ENCODE measurements around the gene RNF141. TPM values are rescaled to one million over a fixed set of nuclear protein-coding genes. Genes with fewer than 3 reads are reported as not detected.

Gene RNF141
- total RNA-seq, 3 donors from 2014 or later = 16.3 to 20.7 (median 18.4) TPM

DNA sequence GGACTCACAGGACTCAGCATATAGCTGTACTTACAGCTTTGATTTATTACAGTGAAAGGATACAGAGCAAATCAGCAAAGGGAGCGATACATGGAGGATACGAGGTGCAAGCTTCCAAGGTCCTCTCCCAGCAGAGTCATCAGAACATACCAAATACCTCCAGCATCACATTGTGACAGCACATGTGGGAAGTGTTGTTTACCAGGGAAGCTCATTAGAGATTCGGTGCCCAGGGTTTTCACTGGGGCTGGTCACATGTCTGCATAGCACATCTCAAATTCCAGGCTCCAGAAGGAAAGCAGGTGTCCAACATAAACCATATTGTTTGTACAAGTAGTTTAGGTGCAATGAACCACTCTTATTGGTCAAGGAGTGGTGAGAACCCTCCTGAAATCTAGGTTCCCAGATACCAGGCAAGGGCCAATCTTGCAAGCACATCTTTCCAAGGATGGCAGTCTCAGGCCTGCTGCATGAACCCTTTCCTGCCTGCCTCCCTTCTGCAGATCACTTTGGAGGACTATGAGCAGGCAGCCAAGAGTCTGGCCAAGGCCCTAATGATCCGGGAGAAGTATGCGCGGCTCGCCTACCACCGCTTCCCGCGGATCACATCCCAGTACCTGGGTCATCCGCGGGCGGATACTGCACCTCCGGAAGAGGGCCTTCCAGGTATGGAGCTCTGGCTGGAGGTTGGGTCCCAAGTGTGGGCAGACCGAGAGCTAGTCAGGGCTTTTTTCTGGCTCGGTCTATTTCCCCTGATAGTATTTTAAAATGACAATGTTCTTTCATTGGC is 59.2 kb downstream of the RNF141 start:
- Mint-ChIP-seq H3K4me1 (ENCODE audit: low read depth) (no peaks in the 10 kb centered on the region), H3K9me3 (no peaks in the 10 kb centered on the region), H3K36me3 (ENCODE audit: insufficient read depth) (peaks cover 23% of the 10 kb centered on the region), H3K27me3 (ENCODE audit: low read depth) (no peaks in the 10 kb centered on the region), H3K4me3 (no peak overlapping the region)
- no peak for DNase-seq
- ATAC-seq = no peak

DNA sequence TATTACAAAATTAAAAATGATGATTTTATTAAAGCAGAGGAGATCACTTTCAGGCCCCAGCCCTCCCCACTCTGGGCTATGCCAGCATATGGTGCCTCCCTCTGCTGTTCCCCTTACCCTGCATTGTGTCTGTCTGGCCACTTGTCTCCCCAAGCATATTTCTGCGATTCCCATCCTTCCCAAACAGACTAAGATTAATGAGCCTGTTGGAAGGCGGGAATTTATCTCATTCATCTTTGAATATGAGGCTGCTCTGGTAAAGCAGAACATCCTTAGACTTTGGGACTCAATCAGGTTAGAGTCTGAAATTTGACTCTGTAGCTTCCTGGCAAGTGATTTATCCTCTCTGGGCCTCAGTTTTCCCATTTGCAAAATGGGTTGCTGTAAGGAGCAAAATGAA is 60.2 kb downstream of the RNF141 start:
- Mint-ChIP-seq H3K36me3 (ENCODE audit: insufficient read depth) (peaks cover 28% of the 10 kb centered on the region), H3K9me3 (no peaks in the 10 kb centered on the region), H3K27me3 (ENCODE audit: low read depth) (no peaks in the 10 kb centered on the region), H3K4me3 (no peak overlapping the region), H3K4me1 (ENCODE audit: low read depth) (no peaks in the 10 kb centered on the region)
- no peak for ATAC-seq
- no peak for DNase-seq

DNA sequence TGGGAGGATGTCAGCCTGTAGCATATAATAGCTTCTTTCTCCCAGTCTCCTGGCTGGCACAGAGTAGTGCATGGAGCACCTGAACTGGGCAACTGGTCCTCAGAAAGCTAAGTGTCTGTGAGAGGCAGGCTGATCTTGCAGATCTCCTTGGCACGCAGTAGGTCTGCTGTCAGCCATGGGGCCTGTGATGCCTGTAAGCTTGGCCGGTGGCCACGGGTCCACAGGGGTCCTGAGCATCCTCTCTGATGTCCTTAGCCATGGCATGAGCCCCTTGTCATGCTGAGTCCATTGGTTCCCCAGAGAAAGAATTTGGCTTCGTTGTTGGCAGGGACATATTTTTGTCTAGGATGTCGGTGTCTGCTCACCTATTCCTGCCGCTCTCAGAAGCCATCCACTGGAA is 61.0 kb downstream of the RNF141 start:
- Mint-ChIP-seq H3K36me3 (ENCODE audit: insufficient read depth) (peaks cover 28% of the 10 kb centered on the region), H3K9me3 (no peaks in the 10 kb centered on the region), H3K4me3 (no peak overlapping the region), H3K4me1 (ENCODE audit: low read depth) (no peaks in the 10 kb centered on the region), H3K27me3 (ENCODE audit: low read depth) (no peaks in the 10 kb centered on the region)
- no peak for ATAC-seq
- no peak for DNase-seq

DNA sequence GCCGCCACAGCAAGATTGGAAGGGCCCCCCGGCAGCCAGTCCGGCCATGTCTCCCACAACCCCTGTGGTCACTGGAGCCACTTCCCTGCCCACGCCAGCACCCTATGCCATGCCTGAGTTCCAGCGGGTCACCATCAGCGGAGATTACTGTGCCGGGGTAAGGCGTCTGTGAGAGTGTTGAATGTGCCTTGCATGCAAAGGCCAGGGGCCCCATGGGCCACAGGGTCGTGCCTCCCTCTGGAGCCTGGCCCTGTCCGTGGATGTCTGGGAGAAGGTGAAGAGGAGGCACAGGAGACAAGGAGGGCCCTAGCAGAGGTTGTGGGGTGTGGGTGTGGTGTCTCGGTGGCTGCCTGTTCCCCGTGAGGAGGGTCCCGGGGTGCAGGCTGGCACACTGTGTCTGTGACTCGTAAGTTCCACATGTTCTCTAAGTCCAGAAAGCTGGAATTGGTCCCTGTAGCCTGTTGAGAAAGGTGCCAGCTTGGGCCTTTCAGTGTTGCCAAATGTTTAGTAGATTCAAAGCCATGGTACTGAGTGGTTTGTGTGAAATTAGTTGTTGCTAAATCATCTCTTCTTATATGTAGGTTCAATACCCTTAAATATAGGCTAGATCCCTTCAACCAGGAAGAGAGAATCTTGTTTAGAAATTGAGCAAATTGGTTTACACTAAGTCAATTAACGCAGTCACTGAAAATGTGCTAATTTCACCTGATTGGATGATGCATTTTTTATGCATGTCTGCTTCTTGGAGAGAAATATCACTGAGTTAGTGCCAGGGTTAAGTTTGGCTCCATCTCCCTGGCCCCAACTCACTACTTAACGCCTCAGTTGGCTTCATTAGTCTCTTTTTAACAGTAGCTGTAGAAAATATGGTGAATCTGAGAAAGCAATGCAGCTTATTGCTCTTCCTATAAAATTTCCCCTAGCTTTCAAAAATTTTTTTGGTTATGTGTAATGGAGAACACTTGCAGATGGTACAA is 62.1 kb downstream of the RNF141 start:
- no peak for ATAC-seq
- DNase-seq = no peak
- Mint-ChIP-seq H3K4me1 (ENCODE audit: low read depth) (peaks cover 1% of the 10 kb centered on the region), H3K36me3 (ENCODE audit: insufficient read depth) (peaks cover 22% of the 10 kb centered on the region), H3K9me3 (no peaks in the 10 kb centered on the region), H3K27me3 (ENCODE audit: low read depth) (no peaks in the 10 kb centered on the region), H3K4me3 (no peak overlapping the region)

DNA sequence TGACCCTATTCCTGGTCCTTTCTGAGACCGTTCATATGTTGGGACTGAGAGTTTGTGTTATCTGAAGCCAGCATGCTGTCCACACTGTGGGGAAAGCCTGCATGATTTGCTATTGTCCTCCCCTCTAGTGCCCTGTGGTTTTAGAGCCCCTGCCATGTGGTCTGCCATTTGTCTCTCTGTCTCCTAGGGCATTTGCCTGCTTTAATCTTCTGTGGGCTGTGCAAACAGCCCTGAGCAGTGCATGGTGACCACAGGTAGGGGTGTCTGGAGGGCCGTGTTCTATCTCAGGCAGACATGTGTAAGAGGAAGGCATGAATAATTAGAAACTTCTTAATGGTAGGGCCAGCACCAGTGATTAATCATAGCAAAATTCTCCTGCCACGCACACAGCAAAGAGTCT is 62.9 kb downstream of the RNF141 start:
- Mint-ChIP-seq H3K9me3 (no peaks in the 10 kb centered on the region), H3K27me3 (ENCODE audit: low read depth) (no peaks in the 10 kb centered on the region), H3K4me3 (no peak overlapping the region), H3K4me1 (ENCODE audit: low read depth) (peaks cover 4% of the 10 kb centered on the region), H3K36me3 (ENCODE audit: insufficient read depth) (peaks cover 25% of the 10 kb centered on the region)
- DNase-seq (no peak), ATAC-seq (no peak)

DNA sequence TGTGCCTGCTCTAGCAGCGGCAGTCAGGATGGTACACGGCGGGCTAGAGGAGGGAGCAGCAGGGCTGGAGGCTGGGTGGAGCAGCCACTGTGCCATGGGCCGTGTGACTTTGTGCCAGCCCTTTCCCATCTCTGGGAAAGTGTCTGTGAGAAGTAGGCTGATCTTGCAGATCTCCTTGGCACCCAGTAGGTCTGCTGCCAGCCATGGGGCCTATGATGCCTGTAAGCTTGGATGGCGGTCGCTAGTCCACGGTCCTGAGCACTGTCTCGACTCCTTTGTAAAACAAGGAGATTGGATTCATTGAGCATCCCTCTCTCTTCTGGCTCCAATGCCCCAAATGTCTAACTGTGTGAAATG is 63.3 kb downstream of the RNF141 start:
- DNase-seq (no peak), ATAC-seq (no peak)
- H3K4me3 Mint-ChIP-seq = no peak overlapping the region
- H3K27me3 Mint-ChIP-seq (ENCODE audit: low read depth) = no peaks in the 10 kb centered on the region
- H3K36me3 Mint-ChIP-seq (ENCODE audit: insufficient read depth) = peaks cover 22% of the 10 kb centered on the region
- H3K9me3 Mint-ChIP-seq = no peaks in the 10 kb centered on the region
- H3K4me1 Mint-ChIP-seq (ENCODE audit: low read depth) = peaks cover 4% of the 10 kb centered on the region

DNA sequence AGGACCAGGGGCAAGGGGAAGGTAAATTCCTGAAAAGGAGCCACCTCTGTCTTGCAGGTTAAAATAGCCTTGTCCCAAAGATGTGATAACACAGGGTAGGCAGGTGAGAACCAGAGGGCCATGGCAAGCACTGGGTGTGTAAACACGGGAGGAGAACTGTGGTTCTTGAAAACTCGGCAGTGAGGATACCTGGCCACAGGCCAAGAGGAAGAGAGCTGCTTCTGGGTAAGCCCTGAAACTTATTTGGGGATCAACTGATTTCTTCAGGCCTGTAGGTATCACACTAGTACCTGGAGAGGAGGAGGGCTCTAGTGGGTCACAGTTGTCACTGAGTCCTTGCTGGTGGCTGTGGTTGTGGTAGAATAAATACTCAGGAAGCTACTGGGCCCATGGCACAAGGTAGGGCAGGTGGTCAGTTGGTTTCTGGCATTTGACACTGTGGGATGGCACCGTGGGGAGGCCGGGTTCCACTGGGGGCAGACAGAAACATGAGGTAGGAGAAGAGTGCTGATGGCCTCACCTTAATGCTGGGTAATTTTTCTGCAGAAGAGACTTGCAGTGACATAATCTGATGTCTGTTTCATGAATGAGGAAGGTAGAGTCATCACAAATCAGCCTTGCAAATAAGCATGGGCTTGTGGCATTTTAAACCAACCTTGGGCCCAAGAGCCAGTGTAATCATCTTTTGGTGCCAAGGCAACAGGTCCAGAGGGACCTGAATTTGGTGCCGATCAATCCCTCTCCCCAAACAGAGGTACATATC is 63.9 kb downstream of the RNF141 start:
- Mint-ChIP-seq H3K9me3 (no peaks in the 10 kb centered on the region), H3K36me3 (ENCODE audit: insufficient read depth) (peaks cover 20% of the 10 kb centered on the region), H3K4me1 (ENCODE audit: low read depth) (peaks cover 4% of the 10 kb centered on the region), H3K27me3 (ENCODE audit: low read depth) (no peaks in the 10 kb centered on the region), H3K4me3 (no peak overlapping the region)
- DNase-seq (no peak), ATAC-seq (no peak)

DNA sequence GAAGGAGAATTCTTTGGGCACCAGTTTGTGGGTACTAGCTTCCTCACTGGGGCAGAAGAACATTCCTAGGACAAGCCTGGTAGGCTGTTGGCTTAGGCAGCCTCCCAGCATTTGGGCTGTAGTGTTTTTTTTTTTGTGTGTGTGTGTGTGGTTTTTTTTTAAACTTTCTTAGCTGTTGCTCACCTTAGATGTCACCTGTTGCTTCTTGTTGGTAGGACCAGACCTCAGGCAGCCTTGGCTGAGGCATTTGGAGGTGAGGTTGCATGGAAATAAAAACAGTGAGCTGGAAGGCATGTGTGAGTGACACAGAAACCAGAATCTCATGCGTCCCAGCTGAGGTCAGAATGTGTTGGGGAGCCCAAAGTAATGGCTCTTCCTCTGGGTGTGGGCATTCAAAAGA is 64.6 kb downstream of the RNF141 start:
- H3K9me3 Mint-ChIP-seq = no peaks in the 10 kb centered on the region
- no peak overlapping the region for H3K4me3 Mint-ChIP-seq
- ATAC-seq (no peak), DNase-seq (no peak)
- peaks cover 4% of the 10 kb centered on the region for H3K4me1 Mint-ChIP-seq (ENCODE audit: low read depth)
- H3K36me3 Mint-ChIP-seq (ENCODE audit: insufficient read depth) = peaks cover 20% of the 10 kb centered on the region
- no peaks in the 10 kb centered on the region for H3K27me3 Mint-ChIP-seq (ENCODE audit: low read depth)

DNA sequence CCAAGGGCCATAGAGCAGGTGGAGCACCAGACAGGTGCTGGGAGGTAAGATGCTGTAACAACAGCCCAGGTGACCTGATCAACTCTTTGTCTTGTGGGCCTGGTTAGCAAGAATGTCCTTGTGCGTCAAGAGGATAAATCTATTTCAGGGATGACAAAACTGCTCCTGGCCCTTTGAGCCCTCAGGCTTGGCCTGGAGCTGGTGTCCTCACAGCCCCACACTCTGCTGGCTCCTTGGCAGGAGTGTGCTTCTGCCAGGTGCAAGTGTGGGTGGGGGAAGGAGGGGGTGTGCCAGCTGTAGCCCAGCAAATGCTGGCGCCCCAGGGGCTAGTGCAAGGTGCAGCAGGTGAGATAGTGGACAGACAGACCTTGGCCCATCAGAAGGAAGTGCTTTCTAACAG is 66.4 kb downstream of the RNF141 start:
- Mint-ChIP-seq H3K27me3 (ENCODE audit: low read depth) (no peaks in the 10 kb centered on the region), H3K9me3 (no peaks in the 10 kb centered on the region), H3K36me3 (ENCODE audit: insufficient read depth) (peaks cover 13% of the 10 kb centered on the region), H3K4me1 (ENCODE audit: low read depth) (peaks cover 4% of the 10 kb centered on the region), H3K4me3 (no peak overlapping the region)
- ATAC-seq (no peak), DNase-seq (no peak)

DNA sequence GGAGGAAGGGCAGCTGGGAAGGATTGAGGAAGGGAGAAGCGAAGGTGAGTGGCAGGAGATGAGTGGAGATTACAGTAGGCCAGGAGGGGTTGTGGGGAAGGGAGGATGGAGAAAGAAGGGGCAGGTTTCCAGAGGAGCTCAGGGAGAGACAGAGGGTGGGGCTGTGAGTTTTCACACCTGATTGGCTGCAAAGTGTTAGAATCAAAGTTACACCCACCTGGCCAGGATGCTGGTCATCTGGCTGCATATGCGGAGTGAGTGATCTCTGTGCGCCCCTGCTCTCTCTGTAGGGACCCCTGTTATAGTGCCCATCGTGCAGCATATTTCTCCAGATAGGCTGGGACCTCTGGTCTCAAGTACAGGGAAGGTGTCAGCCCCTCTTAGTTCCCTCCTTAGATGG is 67.6 kb downstream of the RNF141 start:
- no peaks in the 10 kb centered on the region for H3K9me3 Mint-ChIP-seq
- peaks cover 11% of the 10 kb centered on the region for H3K36me3 Mint-ChIP-seq (ENCODE audit: insufficient read depth)
- ATAC-seq = no peak
- no peak for DNase-seq
- no peak overlapping the region for H3K4me3 Mint-ChIP-seq
- peaks cover 4% of the 10 kb centered on the region for H3K4me1 Mint-ChIP-seq (ENCODE audit: low read depth)
- H3K27me3 Mint-ChIP-seq (ENCODE audit: low read depth) = no peaks in the 10 kb centered on the region

DNA sequence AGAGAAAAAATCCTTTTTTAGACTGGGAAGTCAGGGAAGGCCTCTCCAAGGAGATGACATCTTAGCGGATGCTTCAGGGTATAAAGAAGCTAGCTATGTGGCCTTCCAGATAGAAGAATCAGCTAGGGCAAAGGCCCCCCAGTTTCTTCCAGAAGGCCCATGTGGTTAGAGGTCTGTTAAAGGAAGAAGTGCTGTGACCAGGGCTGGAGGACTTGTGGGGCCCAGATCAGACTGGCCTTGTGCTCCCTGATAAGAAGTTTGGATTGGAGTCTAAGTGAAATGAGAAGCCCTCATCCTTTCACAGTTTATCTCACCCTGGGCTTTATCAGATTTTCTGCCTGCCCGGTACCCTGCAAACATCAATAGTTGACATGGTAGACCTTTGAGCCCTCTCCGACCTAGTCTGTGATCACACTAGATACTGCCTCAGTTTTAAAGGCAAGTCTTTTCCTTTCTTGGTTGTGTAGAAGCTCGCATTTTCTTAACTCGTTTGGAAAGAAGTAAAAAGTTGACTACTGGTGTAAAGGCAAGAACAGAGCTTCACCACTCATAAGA is 78.2 kb downstream of the RNF141 start:
- DNase-seq (no peak), ATAC-seq (no peak)
- no peaks in the 10 kb centered on the region for H3K27me3 Mint-ChIP-seq (ENCODE audit: low read depth)
- no peaks in the 10 kb centered on the region for H3K9me3 Mint-ChIP-seq
- H3K4me1 Mint-ChIP-seq (ENCODE audit: low read depth) = peaks cover 34% of the 10 kb centered on the region
- peaks cover 42% of the 10 kb centered on the region for H3K36me3 Mint-ChIP-seq (ENCODE audit: insufficient read depth)
- H3K4me3 Mint-ChIP-seq = no peak overlapping the region

Measured in activated T-cell treated with anti-CD3 and anti-CD28 coated beads, Interleukin-2, amount 50 U/mL, for 4 hours (primary cell).